LNCaP clone FGC (cell line): ENCODE data around the gene ZMYM2.

Experiments used
- DNase-seq: peaks from one replicate; pipeline ENCODE4 v3.0.0-alpha.2; 2011; ENCODE audit warnings: low read depth
- H3K4me3 ChIP-seq: 2 replicates; pipeline ENCODE4 v1.5.1; 2011; ENCODE audit warnings: mild to moderate bottlenecking, low read depth, low read length, control low read depth
- TF ChIP-seq, protein P1 (sequence below): IDR thresholded peaks from 2 replicates; pipeline ENCODE4 v1.5.1; 2012; ENCODE audit warnings: mild to moderate bottlenecking; ENCODE audit not compliant: control insufficient read depth, insufficient read depth; ENCODE audit errors: extremely low read depth

The ZMYM2 gene

GRCh38 chr13:20114066-20114610, 155.6 kb downstream of the ZMYM2 start:
- H3K4me3 ChIP-seq: no peak overlapping the region
- TF ChIP-seq, protein P1, sequence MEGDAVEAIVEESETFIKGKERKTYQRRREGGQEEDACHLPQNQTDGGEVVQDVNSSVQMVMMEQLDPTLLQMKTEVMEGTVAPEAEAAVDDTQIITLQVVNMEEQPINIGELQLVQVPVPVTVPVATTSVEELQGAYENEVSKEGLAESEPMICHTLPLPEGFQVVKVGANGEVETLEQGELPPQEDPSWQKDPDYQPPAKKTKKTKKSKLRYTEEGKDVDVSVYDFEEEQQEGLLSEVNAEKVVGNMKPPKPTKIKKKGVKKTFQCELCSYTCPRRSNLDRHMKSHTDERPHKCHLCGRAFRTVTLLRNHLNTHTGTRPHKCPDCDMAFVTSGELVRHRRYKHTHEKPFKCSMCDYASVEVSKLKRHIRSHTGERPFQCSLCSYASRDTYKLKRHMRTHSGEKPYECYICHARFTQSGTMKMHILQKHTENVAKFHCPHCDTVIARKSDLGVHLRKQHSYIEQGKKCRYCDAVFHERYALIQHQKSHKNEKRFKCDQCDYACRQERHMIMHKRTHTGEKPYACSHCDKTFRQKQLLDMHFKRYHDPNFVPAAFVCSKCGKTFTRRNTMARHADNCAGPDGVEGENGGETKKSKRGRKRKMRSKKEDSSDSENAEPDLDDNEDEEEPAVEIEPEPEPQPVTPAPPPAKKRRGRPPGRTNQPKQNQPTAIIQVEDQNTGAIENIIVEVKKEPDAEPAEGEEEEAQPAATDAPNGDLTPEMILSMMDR: no peak
- no peak for DNase-seq

GRCh38 chr13:20116213-20116612, 157.7 kb downstream of the ZMYM2 start:
- H3K4me3 ChIP-seq: no peak overlapping the region
- TF ChIP-seq, protein P1: no peak
- no peak for DNase-seq

- DNase-seq: no peak
- H3K4me3 ChIP-seq: no peak overlapping the region
- TF ChIP-seq, protein P1: no peak
Measured at GRCh38 chr13:20118268-20119140, 160.0 kb downstream of the ZMYM2 start.

- TF ChIP-seq, protein P1: no peak
- DNase-seq: no peak
- H3K4me3 ChIP-seq: no peak overlapping the region
Measured at GRCh38 chr13:20119960-20120359, 161.4 kb downstream of the ZMYM2 start.

GRCh38 chr13:20121159-20121525, 162.6 kb downstream of the ZMYM2 start:
- TF ChIP-seq, protein P1: no peak
- DNase-seq: no peak
- no peak overlapping the region for H3K4me3 ChIP-seq

DNA sequence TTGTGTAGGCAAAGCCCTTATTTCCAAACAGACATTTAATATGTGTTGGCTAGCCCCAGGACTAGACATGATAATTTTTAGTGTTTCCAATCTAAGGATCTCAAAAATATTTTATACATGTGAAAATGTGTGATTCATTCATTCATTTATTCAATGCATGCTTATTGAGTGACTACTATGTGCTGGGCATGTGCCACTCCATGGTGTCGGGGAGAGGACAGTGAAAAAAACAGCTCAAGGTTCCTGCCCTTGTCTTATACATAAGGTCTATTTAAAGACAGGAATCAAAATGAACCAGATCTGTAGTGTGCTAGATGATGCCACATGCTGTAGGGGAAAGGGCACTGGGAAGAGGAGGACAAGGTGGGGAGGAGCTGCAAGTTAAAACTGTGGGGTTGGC, 165.8 kb downstream of the ZMYM2 start:
- no peak overlapping the region for H3K4me3 ChIP-seq
- no peak for DNase-seq
- TF ChIP-seq, protein P1: no peak
